Hepatocyte (in vitro differentiated cells): ENCODE measurements around the gene ACSM2B.

ENCODE experiments used
- EZH2 ChIP-seq: fragments of 200-600 bp; sonication (generic); IDR thresholded peaks from 2 replicates; pipeline ENCODE4 v1.6.1; 2016; ENCODE audit warnings: antibody characterized with exemption, mild to moderate bottlenecking, borderline replicate concordance
- EZH2phosphoT487 ChIP-seq: fragments of 200-600 bp; sonication (generic); IDR thresholded peaks from one replicate; pipeline ENCODE4 v1.6.1; 2018; ENCODE audit warnings: antibody characterized with exemption, mild to moderate bottlenecking, low read depth, moderate library complexity; ENCODE audit not compliant: unreplicated experiment, severe bottlenecking
- TF ChIP-seq, protein P1 (sequence below): fragments of 200-600 bp; sonication (generic); IDR thresholded peaks from 2 replicates; pipeline ENCODE4 v1.5.1; 2016; ENCODE audit warnings: antibody characterized with exemption, mild to moderate bottlenecking; ENCODE audit not compliant: poor library complexity

DNA sequence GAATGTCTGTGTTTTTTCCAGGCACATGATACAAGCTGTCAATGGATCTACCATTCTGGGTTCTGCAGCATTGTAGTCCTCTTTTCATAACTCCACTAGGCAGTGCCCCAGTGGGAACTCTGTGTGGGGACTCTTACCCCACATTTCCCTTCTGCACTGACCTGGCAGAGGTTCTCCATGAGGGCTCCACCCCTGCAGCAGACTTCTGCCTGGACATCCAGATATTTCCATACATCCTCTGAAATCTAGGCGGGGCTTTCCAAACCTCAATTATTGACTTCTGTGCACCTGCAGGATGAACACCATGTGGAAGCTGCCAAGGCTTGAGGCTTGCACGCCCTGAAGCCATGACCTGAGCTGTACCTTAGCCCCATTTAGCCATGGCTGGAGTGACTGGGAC is 68.9 kb downstream of the ACSM2B start:
- TF ChIP-seq, protein P1, sequence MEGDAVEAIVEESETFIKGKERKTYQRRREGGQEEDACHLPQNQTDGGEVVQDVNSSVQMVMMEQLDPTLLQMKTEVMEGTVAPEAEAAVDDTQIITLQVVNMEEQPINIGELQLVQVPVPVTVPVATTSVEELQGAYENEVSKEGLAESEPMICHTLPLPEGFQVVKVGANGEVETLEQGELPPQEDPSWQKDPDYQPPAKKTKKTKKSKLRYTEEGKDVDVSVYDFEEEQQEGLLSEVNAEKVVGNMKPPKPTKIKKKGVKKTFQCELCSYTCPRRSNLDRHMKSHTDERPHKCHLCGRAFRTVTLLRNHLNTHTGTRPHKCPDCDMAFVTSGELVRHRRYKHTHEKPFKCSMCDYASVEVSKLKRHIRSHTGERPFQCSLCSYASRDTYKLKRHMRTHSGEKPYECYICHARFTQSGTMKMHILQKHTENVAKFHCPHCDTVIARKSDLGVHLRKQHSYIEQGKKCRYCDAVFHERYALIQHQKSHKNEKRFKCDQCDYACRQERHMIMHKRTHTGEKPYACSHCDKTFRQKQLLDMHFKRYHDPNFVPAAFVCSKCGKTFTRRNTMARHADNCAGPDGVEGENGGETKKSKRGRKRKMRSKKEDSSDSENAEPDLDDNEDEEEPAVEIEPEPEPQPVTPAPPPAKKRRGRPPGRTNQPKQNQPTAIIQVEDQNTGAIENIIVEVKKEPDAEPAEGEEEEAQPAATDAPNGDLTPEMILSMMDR = no peak
- TF ChIP-seq EZH2 = no peak
- TF ChIP-seq EZH2phosphoT487 = no peak
